ENCODE measurements around the gene RIC8B.
A peak's percentile ranks its signal among the peaks of the same experiment; 100 is the strongest.

The RIC8B gene

GRCh38 chr12:106758349-106759110 is 16.0 kb upstream of the RIC8B start:
- no peak overlapping the region for H3K27ac ChIP-seq (ENCODE audit: insufficient read depth, low read depth, low read length, poor library complexity, severe bottlenecking)
- H3K4me3 ChIP-seq (ENCODE audit: insufficient read depth, low read depth, low read length): no peak overlapping the region
- H3K36me3 ChIP-seq (ENCODE audit: control insufficient read depth, insufficient read depth, low read length): peaks cover 8% of the 10 kb centered on the region
- H3K27me3 ChIP-seq (ENCODE audit: control insufficient read depth, insufficient read depth, low read length, poor library complexity, severe bottlenecking): no peaks in the 10 kb centered on the region
- no peaks in the 10 kb centered on the region for H3K9me3 ChIP-seq (ENCODE audit: control insufficient read depth, low read length)
- peaks cover 32% of the 10 kb centered on the region for H3K4me1 ChIP-seq (ENCODE audit: control insufficient read depth, insufficient read depth, low read length)
- 94 to 96% methylated on average over 7 of the region's 7 CpGs for WGBS, 2 experiments

- no peaks in the 10 kb centered on the region for H3K9me3 ChIP-seq (ENCODE audit: control insufficient read depth, low read length)
- peak overlapping the region; percentile 94 for H3K27ac ChIP-seq (ENCODE audit: insufficient read depth, low read depth, low read length, poor library complexity, severe bottlenecking)
- 66 to 71% methylated on average over 7 of the region's 7 CpGs for WGBS, 2 experiments
- no peak overlapping the region for H3K4me3 ChIP-seq (ENCODE audit: insufficient read depth, low read depth, low read length)
- H3K36me3 ChIP-seq (ENCODE audit: control insufficient read depth, insufficient read depth, low read length): no peaks in the 10 kb centered on the region
- H3K27me3 ChIP-seq (ENCODE audit: control insufficient read depth, insufficient read depth, low read length, poor library complexity, severe bottlenecking): no peaks in the 10 kb centered on the region
- H3K4me1 ChIP-seq (ENCODE audit: control insufficient read depth, insufficient read depth, low read length): peaks cover 42% of the 10 kb centered on the region
Observed at GRCh38 chr12:106759526-106760183, 14.8 kb upstream of the RIC8B start.

GRCh38 chr12:106760184-106760531 is 14.3 kb upstream of the RIC8B start:
- 20 to 32% methylated on average over 2 of the region's 2 CpGs for WGBS, 2 experiments
- H3K4me3 ChIP-seq (ENCODE audit: insufficient read depth, low read depth, low read length): no peak overlapping the region
- H3K9me3 ChIP-seq (ENCODE audit: control insufficient read depth, low read length): no peaks in the 10 kb centered on the region
- H3K4me1 ChIP-seq (ENCODE audit: control insufficient read depth, insufficient read depth, low read length): peaks cover 46% of the 10 kb centered on the region
- H3K36me3 ChIP-seq (ENCODE audit: control insufficient read depth, insufficient read depth, low read length): no peaks in the 10 kb centered on the region
- no peaks in the 10 kb centered on the region for H3K27me3 ChIP-seq (ENCODE audit: control insufficient read depth, insufficient read depth, low read length, poor library complexity, severe bottlenecking)
- H3K27ac ChIP-seq (ENCODE audit: insufficient read depth, low read depth, low read length, poor library complexity, severe bottlenecking): peak overlapping the region; percentile 94

GRCh38 chr12:106764220-106764619 is 10.3 kb upstream of the RIC8B start:
- Histone ChIP-seq H3K27me3 (ENCODE audit: control insufficient read depth, insufficient read depth, low read length, poor library complexity, severe bottlenecking) (no peaks in the 10 kb centered on the region), H3K27ac (ENCODE audit: insufficient read depth, low read depth, low read length, poor library complexity, severe bottlenecking) (no peak overlapping the region), H3K4me1 (ENCODE audit: control insufficient read depth, insufficient read depth, low read length) (peaks cover 62% of the 10 kb centered on the region), H3K9me3 (ENCODE audit: control insufficient read depth, low read length) (no peaks in the 10 kb centered on the region), H3K4me3 (ENCODE audit: insufficient read depth, low read depth, low read length) (no peak overlapping the region), H3K36me3 (ENCODE audit: control insufficient read depth, insufficient read depth, low read length) (no peaks in the 10 kb centered on the region)

- WGBS, 2 experiments: 89 to 92% methylated on average over 3 of the region's 3 CpGs
- H3K9me3 ChIP-seq (ENCODE audit: control insufficient read depth, low read length): no peaks in the 10 kb centered on the region
- H3K4me1 ChIP-seq (ENCODE audit: control insufficient read depth, insufficient read depth, low read length): peaks cover 62% of the 10 kb centered on the region
Observed at GRCh38 chr12:106764738-106765137, 9.7 kb upstream of the RIC8B start.

GRCh38 chr12:106766393-106766826 is 8.1 kb upstream of the RIC8B start:
- H3K4me1 ChIP-seq (ENCODE audit: control insufficient read depth, insufficient read depth, low read length): peaks cover 55% of the 10 kb centered on the region
- H3K27me3 ChIP-seq (ENCODE audit: control insufficient read depth, insufficient read depth, low read length, poor library complexity, severe bottlenecking): no peaks in the 10 kb centered on the region
- no peaks in the 10 kb centered on the region for H3K36me3 ChIP-seq (ENCODE audit: control insufficient read depth, insufficient read depth, low read length)
- WGBS, 2 experiments: 85 to 92% methylated on average over 2 to 4 of the region's 8 CpGs
- no peak overlapping the region for H3K4me3 ChIP-seq (ENCODE audit: insufficient read depth, low read depth, low read length)
- H3K9me3 ChIP-seq (ENCODE audit: control insufficient read depth, low read length): no peaks in the 10 kb centered on the region
- no peak overlapping the region for H3K27ac ChIP-seq (ENCODE audit: insufficient read depth, low read depth, low read length, poor library complexity, severe bottlenecking)

More at GRCh38 chr12:106764738-106765137, 9.7 kb upstream of the RIC8B start:
- H3K27ac ChIP-seq (ENCODE audit: insufficient read depth, low read depth, low read length, poor library complexity, severe bottlenecking): no peak overlapping the region
- no peak overlapping the region for H3K4me3 ChIP-seq (ENCODE audit: insufficient read depth, low read depth, low read length)
- no peaks in the 10 kb centered on the region for H3K27me3 ChIP-seq (ENCODE audit: control insufficient read depth, insufficient read depth, low read length, poor library complexity, severe bottlenecking)
- H3K36me3 ChIP-seq (ENCODE audit: control insufficient read depth, insufficient read depth, low read length): no peaks in the 10 kb centered on the region

GRCh38 chr12:106767206-106767605 is 7.3 kb upstream of the RIC8B start:
- H3K27me3 ChIP-seq (ENCODE audit: control insufficient read depth, insufficient read depth, low read length, poor library complexity, severe bottlenecking): no peaks in the 10 kb centered on the region
- H3K4me1 ChIP-seq (ENCODE audit: control insufficient read depth, insufficient read depth, low read length): peaks cover 55% of the 10 kb centered on the region
- H3K9me3 ChIP-seq (ENCODE audit: control insufficient read depth, low read length): no peaks in the 10 kb centered on the region
- 64 to 71% methylated on average over 2 of the region's 2 CpGs for WGBS, 2 experiments
- peak overlapping the region; percentile 73 for H3K27ac ChIP-seq (ENCODE audit: insufficient read depth, low read depth, low read length, poor library complexity, severe bottlenecking)
- no peak overlapping the region for H3K4me3 ChIP-seq (ENCODE audit: insufficient read depth, low read depth, low read length)
- no peaks in the 10 kb centered on the region for H3K36me3 ChIP-seq (ENCODE audit: control insufficient read depth, insufficient read depth, low read length)

GRCh38 chr12:106767954-106768822 is 6.3 kb upstream of the RIC8B start:
- Histone ChIP-seq H3K36me3 (ENCODE audit: control insufficient read depth, insufficient read depth, low read length) (no peaks in the 10 kb centered on the region), H3K4me3 (ENCODE audit: insufficient read depth, low read depth, low read length) (no peak overlapping the region), H3K9me3 (ENCODE audit: control insufficient read depth, low read length) (no peaks in the 10 kb centered on the region), H3K27ac (ENCODE audit: insufficient read depth, low read depth, low read length, poor library complexity, severe bottlenecking) (peak overlapping the region; percentile 94), H3K4me1 (ENCODE audit: control insufficient read depth, insufficient read depth, low read length) (peaks cover 55% of the 10 kb centered on the region), H3K27me3 (ENCODE audit: control insufficient read depth, insufficient read depth, low read length, poor library complexity, severe bottlenecking) (no peaks in the 10 kb centered on the region)
- WGBS, 2 experiments: 3 to 6% methylated on average over 9 of the region's 9 CpGs

GRCh38 chr12:106769078-106769477 is 5.4 kb upstream of the RIC8B start:
- Histone ChIP-seq H3K27ac (ENCODE audit: insufficient read depth, low read depth, low read length, poor library complexity, severe bottlenecking) (peak overlapping the region; percentile 94), H3K27me3 (ENCODE audit: control insufficient read depth, insufficient read depth, low read length, poor library complexity, severe bottlenecking) (no peaks in the 10 kb centered on the region)
- WGBS, 2 experiments: 6 to 8% methylated on average over 4 to 5 of the region's 5 CpGs

GRCh38 chr12:106769546-106769945 is 4.9 kb upstream of the RIC8B start:
- Histone ChIP-seq H3K9me3 (ENCODE audit: control insufficient read depth, low read length) (no peaks in the 10 kb centered on the region), H3K27me3 (ENCODE audit: control insufficient read depth, insufficient read depth, low read length, poor library complexity, severe bottlenecking) (no peaks in the 10 kb centered on the region), H3K27ac (ENCODE audit: insufficient read depth, low read depth, low read length, poor library complexity, severe bottlenecking) (peak overlapping the region; percentile 94), H3K36me3 (ENCODE audit: control insufficient read depth, insufficient read depth, low read length) (no peaks in the 10 kb centered on the region), H3K4me1 (ENCODE audit: control insufficient read depth, insufficient read depth, low read length) (peaks cover 45% of the 10 kb centered on the region), H3K4me3 (ENCODE audit: insufficient read depth, low read depth, low read length) (no peak overlapping the region)
- WGBS, 2 experiments: 73 to 74% methylated on average over 5 to 6 of the region's 6 CpGs

More at GRCh38 chr12:106769078-106769477, 5.4 kb upstream of the RIC8B start:
- no peak overlapping the region for H3K4me3 ChIP-seq (ENCODE audit: insufficient read depth, low read depth, low read length)
- no peaks in the 10 kb centered on the region for H3K36me3 ChIP-seq (ENCODE audit: control insufficient read depth, insufficient read depth, low read length)
- H3K9me3 ChIP-seq (ENCODE audit: control insufficient read depth, low read length): no peaks in the 10 kb centered on the region
- peaks cover 50% of the 10 kb centered on the region for H3K4me1 ChIP-seq (ENCODE audit: control insufficient read depth, insufficient read depth, low read length)

All from ectodermal cell (in vitro differentiated cells).